Neutrophil (primary cell): ENCODE data around the gene TCF19.
A peak's percentile ranks its signal among the peaks of the same experiment; 100 is the strongest.

Experiments
- H3K27ac ChIP-seq: fragments of 200-600 bp; sonication (generic); 2 replicates; pipeline ENCODE4 v1.5.1; 2016; ENCODE audit warnings: mild to moderate bottlenecking, moderate library complexity
- H3K27me3 ChIP-seq: fragments of 200-600 bp; sonication (generic); 2 replicates; pipeline ENCODE4 v1.6.0; 2016; ENCODE audit warnings: mild to moderate bottlenecking
- H3K36me3 ChIP-seq: fragments of 200-600 bp; sonication (generic); 2 replicates; pipeline ENCODE4 v1.5.1; 2017
- H3K4me1 ChIP-seq, 2 experiments: fragments of 200-600 bp in 1 of 2; sonication (generic) in 1 of 2; 1 replicate in 1 of 2; 2 replicates in 1 of 2; pipeline versions ENCODE4 v1.5.1 to v1.6.1; 2013 to 2016; ENCODE audit warnings: low read depth in 1 of 2, low read length in 1 of 2, mild to moderate bottlenecking in 1 of 2, moderate library complexity in 1 of 2; ENCODE audit not compliant: control insufficient read depth in 1 of 2, insufficient read depth in 1 of 2
- H3K4me3 ChIP-seq, 2 experiments: fragments of 200-600 bp in 1 of 2; sonication (generic) in 1 of 2; 1 replicate in 1 of 2; 2 replicates in 1 of 2; pipeline ENCODE4 v1.5.1; 2013 to 2016; ENCODE audit warnings: low read depth in 1 of 2, low read length in 1 of 2, mild to moderate bottlenecking in 1 of 2, moderate library complexity in 1 of 2
- H3K9me3 ChIP-seq: fragments of 200-600 bp; sonication (generic); 2 replicates; pipeline ENCODE4 v1.5.1; 2016
- TF ChIP-seq, protein P1 (sequence below): fragments of 200-600 bp; sonication (generic); IDR thresholded peaks from 2 replicates; pipeline ENCODE4 v1.5.1; 2016; ENCODE audit warnings: antibody characterized with exemption

Gene TCF19

DNA sequence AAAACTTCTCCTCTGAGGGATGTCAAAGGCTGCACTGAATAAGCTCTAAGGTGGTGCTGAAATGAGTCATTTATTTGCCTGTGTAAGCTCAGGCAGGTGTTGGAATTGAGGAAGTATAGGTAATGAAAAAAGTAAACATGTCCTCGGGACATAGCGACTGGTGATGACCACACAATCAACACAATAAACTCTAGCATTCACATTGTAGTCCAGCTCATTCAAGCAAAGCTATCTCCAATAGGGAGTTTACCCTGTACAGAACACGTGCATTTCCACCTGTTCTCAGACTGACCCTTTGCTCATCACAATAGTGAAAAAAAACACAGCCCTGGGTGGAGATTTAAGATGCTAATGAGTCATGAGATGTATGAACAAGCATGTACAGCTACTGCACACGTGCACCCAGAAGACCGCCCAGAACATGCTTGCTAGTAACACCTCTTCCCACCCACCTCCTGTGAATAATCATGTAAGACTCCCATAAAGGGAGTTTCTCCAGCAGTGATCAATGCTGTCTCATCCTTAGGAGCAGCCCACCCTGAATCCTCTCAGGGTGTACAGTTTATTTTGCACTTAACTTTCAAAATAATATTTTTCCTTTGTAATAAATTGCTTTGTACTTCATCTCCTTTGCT is 45.1 kb downstream of the TCF19 start:
- TF ChIP-seq, protein P1, sequence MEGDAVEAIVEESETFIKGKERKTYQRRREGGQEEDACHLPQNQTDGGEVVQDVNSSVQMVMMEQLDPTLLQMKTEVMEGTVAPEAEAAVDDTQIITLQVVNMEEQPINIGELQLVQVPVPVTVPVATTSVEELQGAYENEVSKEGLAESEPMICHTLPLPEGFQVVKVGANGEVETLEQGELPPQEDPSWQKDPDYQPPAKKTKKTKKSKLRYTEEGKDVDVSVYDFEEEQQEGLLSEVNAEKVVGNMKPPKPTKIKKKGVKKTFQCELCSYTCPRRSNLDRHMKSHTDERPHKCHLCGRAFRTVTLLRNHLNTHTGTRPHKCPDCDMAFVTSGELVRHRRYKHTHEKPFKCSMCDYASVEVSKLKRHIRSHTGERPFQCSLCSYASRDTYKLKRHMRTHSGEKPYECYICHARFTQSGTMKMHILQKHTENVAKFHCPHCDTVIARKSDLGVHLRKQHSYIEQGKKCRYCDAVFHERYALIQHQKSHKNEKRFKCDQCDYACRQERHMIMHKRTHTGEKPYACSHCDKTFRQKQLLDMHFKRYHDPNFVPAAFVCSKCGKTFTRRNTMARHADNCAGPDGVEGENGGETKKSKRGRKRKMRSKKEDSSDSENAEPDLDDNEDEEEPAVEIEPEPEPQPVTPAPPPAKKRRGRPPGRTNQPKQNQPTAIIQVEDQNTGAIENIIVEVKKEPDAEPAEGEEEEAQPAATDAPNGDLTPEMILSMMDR = no peak
- peak overlapping the region; percentile 99 for H3K27ac ChIP-seq
- H3K4me1 ChIP-seq = peaks cover 72 to 92% of the 10 kb centered on the region in 2 experiments
- peaks cover 47% of the 10 kb centered on the region for H3K36me3 ChIP-seq
- H3K27me3 ChIP-seq = no peaks in the 10 kb centered on the region
- peak overlapping the region; percentile 83 to 95 for H3K4me3 ChIP-seq
- H3K9me3 ChIP-seq = no peaks in the 10 kb centered on the region

DNA sequence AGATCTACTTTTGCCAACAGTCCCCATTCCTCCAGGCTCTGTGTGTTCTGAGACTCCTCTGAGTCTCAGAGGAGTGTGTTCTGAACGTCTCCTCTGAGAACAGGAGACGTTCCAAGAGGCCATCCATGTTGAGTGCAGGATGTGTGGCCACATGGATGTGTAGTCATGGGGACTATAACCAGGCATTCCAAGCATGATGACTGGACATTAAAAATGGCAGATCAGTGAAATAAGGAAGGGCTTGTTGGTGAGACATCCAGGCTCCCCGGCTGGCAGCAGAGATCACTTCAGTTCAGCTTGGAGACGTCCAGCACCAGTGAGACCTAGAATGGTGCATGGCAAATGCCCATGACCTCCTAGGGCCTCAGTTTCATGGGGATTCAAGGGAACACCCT is 46.4 kb downstream of the TCF19 start:
- no peaks in the 10 kb centered on the region for H3K27me3 ChIP-seq
- H3K9me3 ChIP-seq = no peaks in the 10 kb centered on the region
- peak overlapping the region; percentile 99 for H3K27ac ChIP-seq
- peak overlapping the region; percentile 83 to 95 for H3K4me3 ChIP-seq
- peaks cover 50% of the 10 kb centered on the region for H3K36me3 ChIP-seq
- H3K4me1 ChIP-seq = peaks cover 85 to 98% of the 10 kb centered on the region in 2 experiments
- TF ChIP-seq, protein P1 = no peak

DNA sequence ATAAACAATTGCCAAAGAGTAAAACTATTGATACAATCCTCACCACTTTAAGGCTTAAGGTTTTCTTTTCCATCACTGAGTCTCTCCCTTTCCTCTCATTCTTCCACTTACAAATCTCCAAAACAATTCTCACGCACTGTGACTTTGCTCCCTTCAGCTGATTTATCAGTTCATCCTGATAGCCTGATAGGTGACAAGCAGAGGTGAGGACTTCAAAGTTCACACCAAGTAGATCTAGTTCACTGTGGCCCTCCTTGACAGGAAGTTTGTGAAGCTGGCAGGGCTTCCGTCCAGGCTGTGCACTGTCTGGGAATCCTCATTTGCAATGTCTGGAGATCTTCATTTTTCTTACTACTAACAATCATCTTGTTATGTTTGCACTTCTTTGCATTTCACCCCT is 47.2 kb downstream of the TCF19 start:
- H3K4me3 ChIP-seq = peak overlapping the region in 1 of 2 experiments; percentile 95
- peaks cover 89 to 98% of the 10 kb centered on the region in 2 experiments for H3K4me1 ChIP-seq
- TF ChIP-seq, protein P1 = no peak
- H3K27ac ChIP-seq = peak overlapping the region; percentile 99
- peaks cover 50% of the 10 kb centered on the region for H3K36me3 ChIP-seq
- H3K9me3 ChIP-seq = no peaks in the 10 kb centered on the region
- no peaks in the 10 kb centered on the region for H3K27me3 ChIP-seq

DNA sequence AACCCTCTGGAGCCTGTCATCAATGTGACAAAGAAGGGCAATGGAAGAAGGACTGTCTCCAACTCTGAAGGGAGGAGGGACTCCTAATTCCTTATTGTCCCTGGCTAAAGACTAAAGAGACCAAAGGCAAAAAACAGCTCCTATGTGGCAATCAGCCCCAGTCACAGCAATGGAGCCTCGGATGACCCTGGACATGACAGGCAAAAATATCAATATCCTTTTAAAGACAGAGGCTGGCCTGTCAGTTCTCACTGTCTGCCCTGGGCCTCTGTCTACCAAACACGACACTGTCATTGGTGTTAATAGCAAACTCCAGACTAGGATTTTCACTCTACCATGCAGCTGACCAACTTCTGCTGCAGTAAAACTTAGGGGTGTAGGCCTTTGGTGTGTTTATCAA is 50.1 kb downstream of the TCF19 start:
- Histone ChIP-seq H3K9me3 (no peaks in the 10 kb centered on the region), H3K27ac (peak overlapping the region; percentile 83), H3K27me3 (no peaks in the 10 kb centered on the region), H3K4me1 (peaks cover 97 to 99% of the 10 kb centered on the region in 2 experiments), H3K36me3 (peaks cover 29% of the 10 kb centered on the region), H3K4me3 (peak overlapping the region in 1 of 2 experiments; percentile 28)
- TF ChIP-seq, protein P1 = no peak

DNA sequence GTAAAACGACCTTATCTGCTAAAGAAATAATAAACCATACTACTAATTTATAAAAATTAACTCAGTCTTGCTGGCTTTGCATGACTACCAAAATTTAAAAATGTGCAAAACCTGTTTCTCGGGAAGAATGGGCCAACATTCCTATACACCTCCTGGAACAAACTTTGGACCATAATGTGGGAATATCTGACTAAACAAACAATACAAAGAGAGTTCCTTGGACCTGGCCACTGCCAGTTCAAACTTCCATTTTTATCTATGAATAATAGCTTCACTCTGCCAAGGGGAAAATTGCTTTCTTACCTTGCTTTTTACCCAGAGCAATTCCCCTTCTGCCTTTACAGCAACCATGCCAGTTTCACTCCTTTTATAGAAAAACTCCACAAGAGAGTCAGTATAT is 50.7 kb downstream of the TCF19 start:
- H3K4me3 ChIP-seq = peak overlapping the region; percentile 16 to 28
- H3K27ac ChIP-seq = peak overlapping the region; percentile 83
- no peaks in the 10 kb centered on the region for H3K27me3 ChIP-seq
- TF ChIP-seq, protein P1 = no peak
- peaks cover 98 to 99% of the 10 kb centered on the region in 2 experiments for H3K4me1 ChIP-seq
- H3K9me3 ChIP-seq = no peaks in the 10 kb centered on the region
- H3K36me3 ChIP-seq = peaks cover 29% of the 10 kb centered on the region
